Measurements from ENCODE around the gene FGF23. TPM values are rescaled to one million over a fixed set of nuclear protein-coding genes. Genes with fewer than 3 reads are reported as not detected.
"Not testable (repeated sequence)": the region's sequence is repeated elsewhere in the genome, so short reads cannot be mapped to it uniquely, and the experiment has no call there.

FGF23 gene
- total RNA-seq, 4 donors from 2014 or later: not detected

GRCh38 chr12:4416276-4416675, 36.8 kb upstream of the FGF23 start:
- intact Hi-C loops (cut with DNase I; ENCODE audit: low total_unique reads): no loop called here
- in situ Hi-C loops (cut with MboI; ENCODE audit: low pct_ligation_motif_present in 1 of 4, low pct_unique_long_range_greater_than_20kb in 1 of 4, low sequenced_read_pairs in 3 of 4): no loop called here
- Histone ChIP-seq H3K4me3 (no peak overlapping the region), H3K4me1 (peaks cover 0 to 9% (median 0%) of the 10 kb centered on the region in 4 donors), H3K9me3 (no peaks in the 10 kb centered on the region), H3K36me3 (no peaks in the 10 kb centered on the region), H3K27me3 (peaks cover 4% of the 10 kb centered on the region), H3K27ac (peak overlapping the region in 1 of 4 donors; percentile 66)
- DNase-seq: no peak
- TF ChIP-seq POLR2AphosphoS5 (IDR thresholded peaks at IDR 0.05) (no peak), EP300 (IDR thresholded peaks at IDR 0.05; ENCODE audit: low read depth) (no peak), POLR2A (IDR thresholded peaks at IDR 0.05) (no peak)
- TF ChIP-seq, protein P1, sequence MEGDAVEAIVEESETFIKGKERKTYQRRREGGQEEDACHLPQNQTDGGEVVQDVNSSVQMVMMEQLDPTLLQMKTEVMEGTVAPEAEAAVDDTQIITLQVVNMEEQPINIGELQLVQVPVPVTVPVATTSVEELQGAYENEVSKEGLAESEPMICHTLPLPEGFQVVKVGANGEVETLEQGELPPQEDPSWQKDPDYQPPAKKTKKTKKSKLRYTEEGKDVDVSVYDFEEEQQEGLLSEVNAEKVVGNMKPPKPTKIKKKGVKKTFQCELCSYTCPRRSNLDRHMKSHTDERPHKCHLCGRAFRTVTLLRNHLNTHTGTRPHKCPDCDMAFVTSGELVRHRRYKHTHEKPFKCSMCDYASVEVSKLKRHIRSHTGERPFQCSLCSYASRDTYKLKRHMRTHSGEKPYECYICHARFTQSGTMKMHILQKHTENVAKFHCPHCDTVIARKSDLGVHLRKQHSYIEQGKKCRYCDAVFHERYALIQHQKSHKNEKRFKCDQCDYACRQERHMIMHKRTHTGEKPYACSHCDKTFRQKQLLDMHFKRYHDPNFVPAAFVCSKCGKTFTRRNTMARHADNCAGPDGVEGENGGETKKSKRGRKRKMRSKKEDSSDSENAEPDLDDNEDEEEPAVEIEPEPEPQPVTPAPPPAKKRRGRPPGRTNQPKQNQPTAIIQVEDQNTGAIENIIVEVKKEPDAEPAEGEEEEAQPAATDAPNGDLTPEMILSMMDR (IDR thresholded peaks at IDR 0.05): no peak
- WGBS, 2 donors (ENCODE audit: low coverage in 1 of 2): 75 to 85% methylated on average over 2 to 8 of the region's 8 CpGs

GRCh38 chr12:4412465-4412864, 33.0 kb upstream of the FGF23 start:
- Histone ChIP-seq H3K36me3 (no peaks in the 10 kb centered on the region), H3K4me1 (peaks cover 0 to 9% (median 0%) of the 10 kb centered on the region in 4 donors), H3K4me3 (no peak overlapping the region), H3K27me3 (no peaks in the 10 kb centered on the region), H3K27ac (no peak overlapping the region), H3K9me3 (no peaks in the 10 kb centered on the region)
- in situ Hi-C loops (cut with MboI; ENCODE audit: low pct_ligation_motif_present in 1 of 4, low pct_unique_long_range_greater_than_20kb in 1 of 4, low sequenced_read_pairs in 3 of 4) (no loop called here), intact Hi-C loops (cut with DNase I; ENCODE audit: low total_unique reads) (no loop called here)
- no peak for TF ChIP-seq POLR2AphosphoS5 (IDR thresholded peaks at IDR 0.05)
- TF ChIP-seq POLR2A (IDR thresholded peaks at IDR 0.05): no peak
- TF ChIP-seq EP300 (IDR thresholded peaks at IDR 0.05; ENCODE audit: low read depth): no peak
- TF ChIP-seq, protein P1 (IDR thresholded peaks at IDR 0.05): no peak
- DNase-seq: no peak
- 87 to 100% methylated on average over 1 of the region's 1 CpG for WGBS, 2 donors (ENCODE audit: low coverage in 1 of 2)

DNA sequence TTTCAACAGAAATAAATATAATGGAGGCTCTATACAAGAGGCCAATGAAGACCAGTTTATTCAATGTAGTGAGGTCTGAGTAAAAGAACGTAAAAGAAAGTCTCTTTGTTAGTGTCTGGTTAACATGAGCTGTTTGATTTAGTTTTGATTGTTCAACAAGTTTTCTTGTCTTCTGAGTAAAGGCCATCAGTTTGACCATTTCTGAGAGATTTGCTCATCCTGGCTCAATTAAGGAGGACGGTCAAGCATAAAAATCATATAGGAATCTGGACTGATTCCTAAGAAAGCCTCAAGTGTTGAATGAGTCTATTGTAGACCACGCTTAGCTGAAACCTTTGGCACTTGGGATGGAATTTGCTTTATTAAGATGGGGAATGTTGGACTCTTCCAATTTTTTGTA, 32.5 kb upstream of the FGF23 start:
- Histone ChIP-seq H3K4me1 (peaks cover 0 to 9% (median 0%) of the 10 kb centered on the region in 4 donors), H3K27ac (no peak overlapping the region), H3K36me3 (no peaks in the 10 kb centered on the region), H3K4me3 (no peak overlapping the region), H3K9me3 (no peaks in the 10 kb centered on the region), H3K27me3 (no peaks in the 10 kb centered on the region)
- in situ Hi-C loops (cut with MboI; ENCODE audit: low pct_ligation_motif_present in 1 of 4, low pct_unique_long_range_greater_than_20kb in 1 of 4, low sequenced_read_pairs in 3 of 4) (no loop called here), intact Hi-C loops (cut with DNase I; ENCODE audit: low total_unique reads) (no loop called here)
- no peak for DNase-seq
- TF ChIP-seq, protein P1 (IDR thresholded peaks at IDR 0.05): no peak
- TF ChIP-seq EP300 (IDR thresholded peaks at IDR 0.05; ENCODE audit: low read depth): no peak
- TF ChIP-seq POLR2A (IDR thresholded peaks at IDR 0.05): no peak
- TF ChIP-seq POLR2AphosphoS5 (IDR thresholded peaks at IDR 0.05): no peak
- WGBS, 2 donors (ENCODE audit: low coverage in 1 of 2): 79 to 82% methylated on average over 3 of the region's 3 CpGs

DNA sequence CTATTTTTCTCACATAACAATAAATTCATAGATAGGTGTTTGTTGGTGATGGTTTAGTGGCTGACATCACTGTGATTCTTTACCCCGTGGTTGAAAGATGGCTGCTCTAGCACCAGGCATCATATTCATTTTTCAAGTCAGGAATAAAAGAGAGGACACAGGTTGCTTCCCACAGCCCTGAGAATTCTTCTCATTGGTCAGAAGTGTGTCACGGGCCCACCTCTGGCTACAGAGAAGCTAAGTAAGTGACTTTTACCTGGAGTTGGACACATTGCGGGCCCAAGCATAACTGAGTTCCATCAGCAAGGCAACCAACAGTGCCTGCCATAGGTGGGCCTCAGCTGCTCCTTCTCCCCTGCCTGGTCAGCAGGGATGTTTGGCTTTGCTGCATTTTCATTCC, 27.6 kb upstream of the FGF23 start:
- H3K9me3 ChIP-seq: no peaks in the 10 kb centered on the region
- TF ChIP-seq EP300 (IDR thresholded peaks at IDR 0.05; ENCODE audit: low read depth) (no peak), POLR2AphosphoS5 (IDR thresholded peaks at IDR 0.05) (no peak), POLR2A (IDR thresholded peaks at IDR 0.05) (no peak)
- TF ChIP-seq, protein P1 (IDR thresholded peaks at IDR 0.05): no peak
- H3K27ac ChIP-seq: no peak overlapping the region
- no peak overlapping the region for H3K4me3 ChIP-seq
- H3K4me1 ChIP-seq: no peaks in the 10 kb centered on the region
- no peak for DNase-seq
- in situ Hi-C loops (cut with MboI; ENCODE audit: low pct_ligation_motif_present in 1 of 4, low pct_unique_long_range_greater_than_20kb in 1 of 4, low sequenced_read_pairs in 3 of 4) (no loop called here), intact Hi-C loops (cut with DNase I; ENCODE audit: low total_unique reads) (no loop called here)
- 78 to 96% methylated on average over 2 to 3 of the region's 3 CpGs for WGBS, 2 donors (ENCODE audit: low coverage in 1 of 2)
- no peaks in the 10 kb centered on the region for H3K36me3 ChIP-seq
- H3K27me3 ChIP-seq: no peaks in the 10 kb centered on the region

DNA sequence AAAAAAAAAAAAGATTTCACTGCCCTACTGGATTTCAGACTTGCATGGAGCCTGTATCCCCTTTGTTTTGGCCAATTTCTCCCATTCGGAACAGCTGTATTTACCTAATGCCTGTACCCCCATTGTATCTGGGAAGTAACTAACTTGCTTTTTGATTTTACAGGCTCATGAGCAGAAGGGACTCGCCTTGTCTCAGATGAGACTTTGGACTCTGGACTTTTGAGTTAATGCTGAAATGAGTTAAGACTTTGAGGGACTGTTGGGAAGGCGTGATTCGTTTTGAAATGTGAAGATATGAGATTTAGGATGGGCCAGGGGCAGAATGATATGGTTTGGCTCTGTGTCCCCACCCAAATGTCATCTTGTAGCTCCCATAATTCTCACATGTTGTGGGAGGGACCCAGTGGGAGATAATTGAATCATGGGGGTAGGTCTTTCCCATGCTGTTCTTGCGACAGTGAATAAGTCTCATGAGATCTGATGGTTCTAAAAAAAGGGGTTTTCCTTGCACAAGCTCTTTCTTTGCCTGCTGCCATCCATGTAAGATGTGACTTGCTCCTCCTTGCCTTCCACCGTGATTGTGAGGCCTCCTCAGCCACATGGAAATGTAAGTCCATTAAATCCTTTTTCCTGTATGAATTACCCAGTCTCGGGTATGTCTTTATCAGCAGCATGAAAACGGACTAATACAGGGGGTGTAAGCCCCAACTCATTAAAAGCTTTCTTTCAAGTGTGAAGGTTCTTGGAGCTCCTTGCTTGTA, 25.5 kb upstream of the FGF23 start:
- H3K4me3 ChIP-seq; in situ Hi-C loops (cut with MboI; ENCODE audit: low pct_ligation_motif_present in 1 of 4, low pct_unique_long_range_greater_than_20kb in 1 of 4, low sequenced_read_pairs in 3 of 4); H3K4me1 ChIP-seq; H3K27me3 ChIP-seq; intact Hi-C loops (cut with DNase I; ENCODE audit: low total_unique reads); H3K27ac ChIP-seq; H3K9me3 ChIP-seq; H3K36me3 ChIP-seq; DNase-seq: not testable (repeated sequence)
- 72 to 79% methylated on average over 8 of the region's 8 CpGs for WGBS, 2 donors (ENCODE audit: low coverage in 1 of 2)
